Nephron progenitor cell (in vitro differentiated cells): Measurements from ENCODE around the gene RNF14.
"Not testable (repeated sequence)": the region's sequence is repeated elsewhere in the genome, so short reads cannot be mapped to it uniquely, and the experiment has no call there.

Experiments
- DNase-seq: peaks from one replicate; pipeline ENCODE4 v3.0.0; 2021
- H3K27ac Mint-ChIP-seq: 2 replicates; pipeline ENCODE4 v1.8.0; 2021; ENCODE audit warnings: mild to moderate bottlenecking, moderate library complexity, mixed read lengths
- H3K27me3 Mint-ChIP-seq: 2 replicates; pipeline ENCODE4 v1.8.0; 2021; ENCODE audit warnings: mild to moderate bottlenecking, low read depth, mixed read lengths; ENCODE audit not compliant: poor library complexity
- H3K36me3 Mint-ChIP-seq: 2 replicates; pipeline ENCODE4 v1.8.0; 2021; ENCODE audit warnings: low read depth, mixed read lengths
- H3K4me1 Mint-ChIP-seq: 2 replicates; pipeline ENCODE4 v1.8.0; 2021; ENCODE audit warnings: mixed read lengths
- H3K4me3 Mint-ChIP-seq: 2 replicates; pipeline ENCODE4 v1.8.0; 2021; ENCODE audit warnings: mild to moderate bottlenecking, moderate library complexity, mixed read lengths
- H3K9me3 Mint-ChIP-seq: 2 replicates; pipeline ENCODE4 v1.8.0; 2021; ENCODE audit warnings: mild to moderate bottlenecking, moderate library complexity, mixed read lengths
- TF ChIP-seq, protein P1 (sequence below): fragments of 200-600 bp; sonication (generic); IDR thresholded peaks from 2 replicates; pipeline ENCODE4 v1.5.0; 2021; ENCODE audit warnings: antibody characterized with exemption

Gene RNF14, protein sequence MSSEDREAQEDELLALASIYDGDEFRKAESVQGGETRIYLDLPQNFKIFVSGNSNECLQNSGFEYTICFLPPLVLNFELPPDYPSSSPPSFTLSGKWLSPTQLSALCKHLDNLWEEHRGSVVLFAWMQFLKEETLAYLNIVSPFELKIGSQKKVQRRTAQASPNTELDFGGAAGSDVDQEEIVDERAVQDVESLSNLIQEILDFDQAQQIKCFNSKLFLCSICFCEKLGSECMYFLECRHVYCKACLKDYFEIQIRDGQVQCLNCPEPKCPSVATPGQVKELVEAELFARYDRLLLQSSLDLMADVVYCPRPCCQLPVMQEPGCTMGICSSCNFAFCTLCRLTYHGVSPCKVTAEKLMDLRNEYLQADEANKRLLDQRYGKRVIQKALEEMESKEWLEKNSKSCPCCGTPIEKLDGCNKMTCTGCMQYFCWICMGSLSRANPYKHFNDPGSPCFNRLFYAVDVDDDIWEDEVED

DNA sequence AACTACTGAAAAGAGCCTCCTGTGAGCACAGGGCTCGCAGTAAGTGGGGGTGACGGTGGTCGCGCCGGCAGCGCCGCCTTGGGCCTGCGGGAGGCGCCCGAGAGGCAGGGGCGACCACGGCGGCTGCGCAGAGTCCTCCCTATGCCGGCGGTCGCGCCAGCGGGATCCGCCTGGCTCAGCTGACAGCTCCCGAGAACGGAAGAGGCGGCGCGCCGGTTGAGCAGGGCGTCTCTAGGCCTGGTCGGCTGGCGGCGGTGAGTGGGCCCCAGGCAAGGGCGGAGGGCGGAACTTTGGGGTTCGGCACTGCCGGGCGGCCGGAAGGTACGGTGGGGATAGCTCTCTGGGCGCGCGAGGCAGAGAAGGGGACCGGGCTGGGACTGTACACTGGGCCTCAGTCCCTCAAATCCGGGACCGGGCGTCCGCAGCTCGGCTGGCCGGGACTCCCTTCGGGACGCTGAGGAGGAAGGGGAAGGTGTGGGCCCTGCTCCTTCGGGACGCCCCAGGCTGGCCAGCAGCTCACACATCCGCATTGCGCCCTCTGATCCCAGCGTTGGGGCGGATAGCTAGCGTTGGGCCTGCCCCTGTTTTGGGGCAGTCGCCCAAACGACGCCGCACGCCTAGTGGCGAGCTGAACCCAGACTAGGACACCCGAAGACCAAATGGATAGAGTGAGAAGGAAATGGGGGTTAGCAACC is at the start of gene RNF14:
RNF14 (plus strand) TSS at position 192 of the 695 bp plus-strand sequence. CDS start 4,484 bp downstream, outside the sequence.
- H3K36me3 Mint-ChIP-seq = peaks cover 16% of the 10 kb centered on the region
- DNase-seq = peak; percentile 94

DNA sequence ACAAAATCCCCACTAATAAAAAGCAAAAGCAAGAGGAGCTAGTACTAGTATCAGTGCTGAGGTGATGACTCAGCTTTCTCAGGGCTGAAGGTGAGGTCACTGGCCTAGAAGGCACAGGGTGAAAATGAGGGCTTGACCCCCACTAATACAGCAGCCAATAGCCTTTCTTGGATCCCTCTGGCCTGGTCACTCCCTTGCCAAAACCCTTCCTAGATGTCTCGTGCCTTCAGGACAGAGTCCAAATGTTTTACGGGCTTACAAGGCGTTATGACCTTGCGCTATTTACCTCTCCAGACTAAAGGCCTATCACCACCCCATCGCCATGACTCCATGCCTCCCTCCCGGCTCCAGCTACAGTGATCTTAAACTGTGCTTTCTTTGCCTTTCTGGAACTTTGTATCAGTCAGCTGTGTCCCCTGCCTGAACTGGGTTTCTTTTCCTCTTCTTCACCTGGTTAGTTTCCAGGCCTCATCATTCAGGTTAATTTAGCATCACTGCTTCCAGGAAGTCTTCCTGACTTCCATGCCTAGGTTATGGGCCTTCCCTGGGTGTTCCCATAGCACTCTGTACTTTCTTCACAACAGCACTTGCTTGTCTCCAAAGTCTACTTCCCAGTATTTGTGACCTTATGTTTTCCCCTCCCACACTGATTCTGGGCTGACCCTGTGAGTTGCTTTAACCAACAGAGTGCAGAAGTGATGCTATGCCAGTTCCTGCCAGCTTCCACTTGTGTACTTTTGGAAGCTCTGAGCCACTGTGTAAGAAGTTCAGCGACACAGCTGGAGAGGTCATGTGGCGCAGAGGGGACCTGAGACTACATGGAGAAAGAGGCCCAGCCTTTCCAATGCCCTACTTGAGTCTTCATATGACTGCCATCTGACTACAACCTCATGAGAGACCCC is 49.4 kb upstream of the RNF14 start:
- Mint-ChIP-seq H3K4me1 (peaks cover 12% of the 10 kb centered on the region), H3K9me3 (no peaks in the 10 kb centered on the region), H3K4me3 (no peak overlapping the region), H3K27me3 (peaks cover 41% of the 10 kb centered on the region), H3K27ac (no peak overlapping the region), H3K36me3 (peaks cover 5% of the 10 kb centered on the region)
- DNase-seq = no peak
- TF ChIP-seq, protein P1, sequence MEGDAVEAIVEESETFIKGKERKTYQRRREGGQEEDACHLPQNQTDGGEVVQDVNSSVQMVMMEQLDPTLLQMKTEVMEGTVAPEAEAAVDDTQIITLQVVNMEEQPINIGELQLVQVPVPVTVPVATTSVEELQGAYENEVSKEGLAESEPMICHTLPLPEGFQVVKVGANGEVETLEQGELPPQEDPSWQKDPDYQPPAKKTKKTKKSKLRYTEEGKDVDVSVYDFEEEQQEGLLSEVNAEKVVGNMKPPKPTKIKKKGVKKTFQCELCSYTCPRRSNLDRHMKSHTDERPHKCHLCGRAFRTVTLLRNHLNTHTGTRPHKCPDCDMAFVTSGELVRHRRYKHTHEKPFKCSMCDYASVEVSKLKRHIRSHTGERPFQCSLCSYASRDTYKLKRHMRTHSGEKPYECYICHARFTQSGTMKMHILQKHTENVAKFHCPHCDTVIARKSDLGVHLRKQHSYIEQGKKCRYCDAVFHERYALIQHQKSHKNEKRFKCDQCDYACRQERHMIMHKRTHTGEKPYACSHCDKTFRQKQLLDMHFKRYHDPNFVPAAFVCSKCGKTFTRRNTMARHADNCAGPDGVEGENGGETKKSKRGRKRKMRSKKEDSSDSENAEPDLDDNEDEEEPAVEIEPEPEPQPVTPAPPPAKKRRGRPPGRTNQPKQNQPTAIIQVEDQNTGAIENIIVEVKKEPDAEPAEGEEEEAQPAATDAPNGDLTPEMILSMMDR = no peak

More for the DNA sequence above, at the start of gene RNF14:
- H3K27me3 Mint-ChIP-seq = peaks cover 2% of the 10 kb centered on the region
- peak within 1 kb of the TSS; percentile 83 for H3K27ac Mint-ChIP-seq
- peak within 1 kb of the TSS; percentile 94 for H3K4me3 Mint-ChIP-seq
- no peaks in the 10 kb centered on the region for H3K9me3 Mint-ChIP-seq
- peaks cover 44% of the 10 kb centered on the region for H3K4me1 Mint-ChIP-seq
- TF ChIP-seq, protein P1 = peak; percentile 99

DNA sequence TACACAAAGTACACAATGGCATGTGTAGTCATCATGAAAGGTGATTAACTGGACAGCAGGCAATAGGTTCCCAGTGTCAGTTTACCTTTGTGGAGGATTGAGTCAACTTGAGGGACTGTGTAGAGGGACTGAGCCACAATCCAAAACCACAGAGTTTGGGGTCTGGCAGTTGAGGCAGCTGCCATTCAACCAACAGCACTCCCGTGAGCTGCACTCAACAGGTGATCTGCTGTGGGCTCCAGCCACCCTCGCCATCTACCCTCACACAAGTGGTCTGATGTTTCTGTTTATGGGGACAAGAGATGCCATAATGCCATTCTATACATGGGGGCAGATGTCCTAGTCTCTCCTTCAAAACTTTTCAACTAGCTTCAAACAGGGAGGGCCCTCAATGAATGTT is 48.1 kb upstream of the RNF14 start:
- TF ChIP-seq, protein P1 = no peak
- no peak for DNase-seq
- Mint-ChIP-seq H3K4me1 (peaks cover 18% of the 10 kb centered on the region), H3K27ac (no peak overlapping the region), H3K9me3 (no peaks in the 10 kb centered on the region), H3K4me3 (no peak overlapping the region), H3K36me3 (peaks cover 11% of the 10 kb centered on the region), H3K27me3 (peaks cover 28% of the 10 kb centered on the region)

DNA sequence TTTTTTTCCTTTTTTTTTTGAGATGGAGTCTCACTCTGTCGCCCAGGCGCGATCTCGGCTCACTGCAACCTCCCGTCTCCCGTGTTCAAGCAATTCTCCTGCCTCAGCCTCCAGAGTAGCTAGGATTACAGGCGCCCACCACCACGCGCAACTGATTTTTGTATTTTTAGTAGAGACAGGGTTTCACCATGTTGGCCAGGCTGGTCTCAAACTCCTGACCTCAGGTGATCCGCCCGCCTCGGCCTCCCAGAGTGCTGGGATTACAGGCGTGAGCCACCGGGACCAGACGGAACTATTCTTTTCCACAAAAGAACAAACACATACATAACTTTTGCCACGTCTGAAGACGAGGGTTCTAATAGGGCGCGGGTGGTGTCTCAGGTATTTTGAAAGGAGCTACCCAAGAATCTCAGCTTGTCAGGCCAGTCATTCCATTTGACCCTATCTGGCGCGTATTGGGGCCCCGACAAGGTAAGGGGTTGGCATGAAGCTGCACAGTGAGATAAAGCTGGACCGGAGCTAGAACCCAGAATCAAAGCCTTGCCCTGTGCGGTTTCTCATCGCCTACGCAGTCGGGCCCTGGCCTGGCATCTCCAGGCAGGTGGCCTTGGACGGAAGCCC is 46.0 kb upstream of the RNF14 start:
- H3K9me3 Mint-ChIP-seq, H3K27me3 Mint-ChIP-seq, H3K27ac Mint-ChIP-seq, DNase-seq: not testable (repeated sequence)
- Mint-ChIP-seq H3K4me3 (peak overlapping the region; percentile 85), H3K4me1 (peaks cover 23% of the 10 kb centered on the region), H3K36me3 (peaks cover 28% of the 10 kb centered on the region)

DNA sequence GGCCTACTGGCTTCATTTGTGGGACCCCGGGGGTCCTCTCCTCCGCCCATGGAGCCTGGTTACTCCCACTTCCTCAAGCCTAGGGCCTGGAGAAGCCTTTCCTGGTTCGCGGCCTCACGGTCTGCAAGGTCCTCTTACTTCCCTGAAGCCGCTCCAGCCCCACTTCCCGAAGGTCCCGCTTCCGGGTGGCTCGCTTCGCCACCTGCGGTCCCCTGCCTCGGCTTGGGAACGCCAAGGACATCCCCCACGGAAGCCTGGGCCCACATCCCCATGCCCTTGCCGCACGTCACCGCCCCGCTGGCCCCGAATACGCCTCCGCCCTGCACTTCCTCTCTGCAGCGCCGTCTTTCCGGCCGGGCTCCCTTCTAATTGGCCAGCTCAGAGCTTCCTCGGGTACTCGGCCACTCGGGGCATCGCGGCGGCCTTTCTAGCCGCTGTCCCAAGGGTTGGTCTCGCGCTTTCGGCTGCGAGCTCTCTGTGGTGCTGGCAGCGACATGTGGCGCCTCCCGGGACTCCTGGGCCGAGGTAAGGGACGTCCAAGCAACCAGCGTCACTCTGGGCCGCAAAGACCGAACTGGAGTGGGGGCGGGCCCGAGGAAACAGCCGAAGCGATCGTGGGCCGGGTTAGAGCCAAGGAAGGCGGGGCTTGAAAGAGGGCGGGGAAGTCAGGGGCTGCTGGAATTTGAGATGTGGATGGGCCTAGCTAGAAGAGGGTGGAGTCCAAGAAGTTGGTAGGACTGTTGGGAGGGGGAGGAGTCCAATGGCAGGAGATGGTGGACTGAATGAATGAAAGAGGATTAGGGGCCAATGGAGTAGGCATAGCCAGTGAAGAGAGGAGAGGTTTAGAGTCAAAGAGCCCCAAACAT is 45.2 kb upstream of the RNF14 start, which contains the start of gene DELE1:
DELE1 (plus strand) TSS at position 424 of the 866 bp plus-strand sequence; CDS start at position 495, 71 bp downstream.
- H3K4me3 Mint-ChIP-seq = peak within 1 kb of the TSS; percentile 85
- peak within 1 kb of the TSS; percentile 99 for H3K27ac Mint-ChIP-seq
- H3K36me3 Mint-ChIP-seq = peaks cover 35% of the 10 kb centered on the region
- TF ChIP-seq, protein P1 = no peak
- H3K9me3 Mint-ChIP-seq = no peaks in the 10 kb centered on the region
- H3K27me3 Mint-ChIP-seq = peaks cover 4% of the 10 kb centered on the region
- peaks cover 23% of the 10 kb centered on the region for H3K4me1 Mint-ChIP-seq
- peak; percentile 90 for DNase-seq
